B cell (primary cell): ENCODE data around the gene ENKUR.

Source experiments
- EZH2 ChIP-seq: IDR thresholded peaks from 2 replicates; pipeline ENCODE4 v1.6.1; 2012; ENCODE audit warnings: borderline replicate concordance, low read depth, mild to moderate bottlenecking, moderate library complexity, low read length; ENCODE audit not compliant: insufficient read depth, poor library complexity, severe bottlenecking
- TF ChIP-seq, protein P1 (sequence below): fragments of 200-600 bp; IDR thresholded peaks from one replicate; pipeline ENCODE4 v1.8.0; 2022; ENCODE audit warnings: antibody characterized with exemption, mild to moderate bottlenecking

DNA sequence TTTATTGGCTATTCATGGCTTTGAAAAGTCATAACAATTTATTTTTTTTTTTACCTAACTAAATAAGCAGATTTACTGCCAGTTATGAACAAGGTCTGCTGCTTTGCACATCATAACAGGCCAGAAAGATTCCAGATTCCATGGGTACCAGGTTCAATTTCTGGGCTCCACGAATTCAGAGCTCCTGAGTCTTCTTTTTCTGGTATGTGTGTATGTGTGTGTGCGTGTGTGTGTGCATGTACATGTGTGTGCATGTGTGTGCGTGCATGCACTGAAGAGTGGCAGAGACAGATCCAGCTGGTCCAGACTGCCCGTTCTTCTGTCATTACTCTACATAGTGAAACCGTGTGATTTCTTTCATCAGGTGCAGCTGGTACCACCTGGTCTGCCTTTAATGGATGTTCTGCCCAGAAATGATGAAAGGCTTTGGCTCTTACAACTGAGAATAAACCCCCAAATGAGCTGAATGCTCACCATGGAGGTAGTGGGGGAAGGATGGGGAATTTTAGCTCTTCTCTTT is 48.9 kb downstream of the ENKUR start:
- TF ChIP-seq, protein P1, sequence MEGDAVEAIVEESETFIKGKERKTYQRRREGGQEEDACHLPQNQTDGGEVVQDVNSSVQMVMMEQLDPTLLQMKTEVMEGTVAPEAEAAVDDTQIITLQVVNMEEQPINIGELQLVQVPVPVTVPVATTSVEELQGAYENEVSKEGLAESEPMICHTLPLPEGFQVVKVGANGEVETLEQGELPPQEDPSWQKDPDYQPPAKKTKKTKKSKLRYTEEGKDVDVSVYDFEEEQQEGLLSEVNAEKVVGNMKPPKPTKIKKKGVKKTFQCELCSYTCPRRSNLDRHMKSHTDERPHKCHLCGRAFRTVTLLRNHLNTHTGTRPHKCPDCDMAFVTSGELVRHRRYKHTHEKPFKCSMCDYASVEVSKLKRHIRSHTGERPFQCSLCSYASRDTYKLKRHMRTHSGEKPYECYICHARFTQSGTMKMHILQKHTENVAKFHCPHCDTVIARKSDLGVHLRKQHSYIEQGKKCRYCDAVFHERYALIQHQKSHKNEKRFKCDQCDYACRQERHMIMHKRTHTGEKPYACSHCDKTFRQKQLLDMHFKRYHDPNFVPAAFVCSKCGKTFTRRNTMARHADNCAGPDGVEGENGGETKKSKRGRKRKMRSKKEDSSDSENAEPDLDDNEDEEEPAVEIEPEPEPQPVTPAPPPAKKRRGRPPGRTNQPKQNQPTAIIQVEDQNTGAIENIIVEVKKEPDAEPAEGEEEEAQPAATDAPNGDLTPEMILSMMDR, result no peak
- TF ChIP-seq EZH2, result no peak
